Kidney (tissue), 14 donors: Measurements from ENCODE around the gene EXTL2. TPM values are rescaled to one million over a fixed set of nuclear protein-coding genes. Genes with fewer than 3 reads are reported as not detected.

Experiments used
- DNase-seq, 5 donors: peaks; one replicate each; pipeline ENCODE4 v3.0.0-alpha.2; 2013 to 2020
- FAIRE-seq: peaks from 2 replicates; lab custom pipeline; 2012; peaks lifted over from hg19 to GRCh38; lab: Jason Lieb, UNC
- H3K27ac ChIP-seq, 2 donors: one replicate each; pipeline ENCODE4 v1.7.0; 2013; ENCODE audit warnings: low read depth in 2 of 2, low read length in 2 of 2, inconsistent platforms in 1 of 2
- H3K27me3 ChIP-seq: one replicate; pipeline ENCODE4 v1.7.1; 2013; ENCODE audit warnings: low read length, inconsistent platforms; ENCODE audit not compliant: control insufficient read depth, insufficient read depth
- H3K36me3 ChIP-seq, 3 donors: one replicate each; pipeline versions ENCODE4 v1.7.0 to v1.7.1; 2013; ENCODE audit warnings: low read length in 3 of 3, control low read depth in 1 of 3, inconsistent platforms in 1 of 3; ENCODE audit not compliant: insufficient read depth in 3 of 3, control insufficient read depth in 2 of 3
- H3K4me1 ChIP-seq, 3 donors: one replicate each; pipeline versions ENCODE4 v1.7.0 to v1.7.1; 2013; ENCODE audit warnings: low read length in 3 of 3, inconsistent platforms in 1 of 3, low read depth in 1 of 3; ENCODE audit not compliant: control insufficient read depth in 2 of 3, insufficient read depth in 2 of 3
- H3K4me3 ChIP-seq, 3 donors: one replicate each; pipeline versions ENCODE4 v1.7.0 to v1.8.1; 2013; ENCODE audit warnings: low read length in 3 of 3, control low read depth in 1 of 3, inconsistent platforms in 1 of 3
- H3K9ac ChIP-seq, 3 donors: one replicate each; pipeline versions ENCODE4 v1.7.0 to v1.7.1; 2013; ENCODE audit warnings: low read length in 3 of 3, control low read depth in 1 of 3, inconsistent platforms in 1 of 3
- H3K9me3 ChIP-seq, 3 donors: one replicate each; pipeline versions ENCODE4 v1.7.0 to v1.7.1; 2013; ENCODE audit warnings: low read length in 3 of 3, control low read depth in 1 of 3, inconsistent platforms in 1 of 3; ENCODE audit not compliant: control insufficient read depth in 2 of 3, insufficient read depth in 1 of 3
- intact Hi-C: fragments of 100-400 bp; cut with DNase I; formaldehyde crosslinking; loops from one replicate; pipeline ENCODE4 v1.11.1; 2022
- polyA plus RNA-seq: library from polyadenylated mRNA; stranded (reverse); fragments of 350-450 nt; fragmentation: Illumina TruSeq; extraction: RNeasy Lipid Tissue Mini Kit (QIAGEN cat#74804); gene quantifications from one replicate; pipeline ENCODE4 v1.2.3, GENCODE V29; 2014; ENCODE audit warnings: low read depth, low replicate concordance; ENCODE audit not compliant: insufficient read depth
- total RNA-seq: library from RNA; stranded (reverse); fragmentation: NEBNext Ultra II Directional; extraction: Animal tissue kit (Norgen Biotek cat#: 25700); gene quantifications from one replicate; pipeline ENCODE4 v1.2.1, GENCODE V29; 2021
- TF ChIP-seq, protein P1 (sequence below): IDR thresholded peaks from 3 replicates; pipeline ENCODE4 v1.5.1; 2012; ENCODE audit warnings: mild to moderate bottlenecking, moderate library complexity, borderline replicate concordance; ENCODE audit not compliant: insufficient read depth; ENCODE audit errors: extremely low read depth
- donor health status: control.
- donor health status: control.
- donor health status: control.
- donor health status: control.
- donor health status: control.
- donor health status: DM: yes; HTN: yes; CAD: no.
- donor health status: Normal renal cell carcinoma (clear cell type).

Gene EXTL2
- total and polyA plus RNA-seq, 2 donors from 2014 or later, result 10.5 to 11.3 TPM

DNA sequence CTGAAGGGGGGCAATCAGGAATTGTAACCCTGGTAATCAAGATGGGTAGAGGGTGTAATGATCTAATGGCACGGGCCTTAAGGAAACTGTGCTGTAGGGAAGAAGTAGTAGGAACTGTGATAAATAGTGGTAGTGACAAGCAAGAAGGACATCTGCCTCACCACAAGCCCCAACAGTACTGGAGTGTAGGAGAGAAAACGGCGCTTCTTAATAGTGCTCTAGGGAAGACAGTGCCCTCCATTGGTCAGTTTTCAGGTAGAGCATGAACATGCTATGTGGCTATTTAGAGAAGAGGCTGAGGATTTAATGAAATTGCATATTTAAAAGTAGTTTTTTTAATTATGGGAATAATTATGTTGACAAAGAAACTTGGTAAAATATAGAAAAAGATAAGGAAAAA, 33.5 kb upstream of the EXTL2 start:
- Histone ChIP-seq H3K4me1 (no peaks in the 10 kb centered on the region), H3K4me3 (no peak overlapping the region), H3K36me3 (peaks cover 0 to 7% (median 2%) of the 10 kb centered on the region in 3 donors), H3K27ac (no peak overlapping the region), H3K9me3 (no peaks in the 10 kb centered on the region), H3K9ac (no peak overlapping the region), H3K27me3 (no peaks in the 10 kb centered on the region)
- TF ChIP-seq, protein P1, sequence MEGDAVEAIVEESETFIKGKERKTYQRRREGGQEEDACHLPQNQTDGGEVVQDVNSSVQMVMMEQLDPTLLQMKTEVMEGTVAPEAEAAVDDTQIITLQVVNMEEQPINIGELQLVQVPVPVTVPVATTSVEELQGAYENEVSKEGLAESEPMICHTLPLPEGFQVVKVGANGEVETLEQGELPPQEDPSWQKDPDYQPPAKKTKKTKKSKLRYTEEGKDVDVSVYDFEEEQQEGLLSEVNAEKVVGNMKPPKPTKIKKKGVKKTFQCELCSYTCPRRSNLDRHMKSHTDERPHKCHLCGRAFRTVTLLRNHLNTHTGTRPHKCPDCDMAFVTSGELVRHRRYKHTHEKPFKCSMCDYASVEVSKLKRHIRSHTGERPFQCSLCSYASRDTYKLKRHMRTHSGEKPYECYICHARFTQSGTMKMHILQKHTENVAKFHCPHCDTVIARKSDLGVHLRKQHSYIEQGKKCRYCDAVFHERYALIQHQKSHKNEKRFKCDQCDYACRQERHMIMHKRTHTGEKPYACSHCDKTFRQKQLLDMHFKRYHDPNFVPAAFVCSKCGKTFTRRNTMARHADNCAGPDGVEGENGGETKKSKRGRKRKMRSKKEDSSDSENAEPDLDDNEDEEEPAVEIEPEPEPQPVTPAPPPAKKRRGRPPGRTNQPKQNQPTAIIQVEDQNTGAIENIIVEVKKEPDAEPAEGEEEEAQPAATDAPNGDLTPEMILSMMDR, result no peak
- no peak for DNase-seq
- intact Hi-C loops, result loop anchor here (10.0 kb wide), 1 partner anchor 357 kb away; no protein-coding TSS in a partner anchor
- FAIRE-seq, result no peak

GRCh38 chr1:100927276-100927675, 32.6 kb upstream of the EXTL2 start:
- no peaks in the 10 kb centered on the region for H3K9me3 ChIP-seq
- FAIRE-seq, result no peak
- H3K27ac ChIP-seq, result no peak overlapping the region
- H3K4me3 ChIP-seq, result no peak overlapping the region
- no peak overlapping the region for H3K9ac ChIP-seq
- TF ChIP-seq, protein P1, result no peak
- no peak for DNase-seq
- H3K36me3 ChIP-seq, result peaks cover 0 to 7% (median 2%) of the 10 kb centered on the region in 3 donors
- H3K27me3 ChIP-seq, result no peaks in the 10 kb centered on the region
- no peaks in the 10 kb centered on the region for H3K4me1 ChIP-seq
- intact Hi-C loops, result loop anchor here (10.0 kb wide), 1 partner anchor 358 kb away; no protein-coding TSS in a partner anchor

DNA sequence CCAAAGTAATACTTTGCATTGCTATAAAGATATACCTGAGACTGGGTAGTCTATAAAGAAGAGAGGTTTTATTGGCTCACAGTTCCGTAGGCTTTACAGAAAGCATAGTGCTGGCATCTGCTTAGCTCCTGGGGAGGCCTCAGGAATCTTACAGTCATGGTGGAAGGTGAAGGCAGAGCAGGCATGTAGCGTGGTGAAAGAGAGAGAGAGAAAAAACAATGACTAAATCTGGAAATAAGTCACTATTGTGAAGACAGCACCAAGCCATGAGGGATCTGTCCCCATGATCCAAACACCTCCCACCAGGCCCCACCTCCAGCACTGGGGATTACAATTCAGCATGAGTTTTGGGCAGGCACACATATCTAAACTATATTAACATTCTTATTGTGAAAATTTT, 31.6 kb upstream of the EXTL2 start:
- TF ChIP-seq, protein P1, result no peak
- Histone ChIP-seq H3K9ac (no peak overlapping the region), H3K27me3 (no peaks in the 10 kb centered on the region), H3K27ac (no peak overlapping the region), H3K4me1 (no peaks in the 10 kb centered on the region), H3K9me3 (no peaks in the 10 kb centered on the region), H3K4me3 (no peak overlapping the region), H3K36me3 (peaks cover 0 to 7% (median 2%) of the 10 kb centered on the region in 3 donors)
- no peak for DNase-seq
- intact Hi-C loops, result loop anchor here (10.0 kb wide), 1 partner anchor 359 kb away; no protein-coding TSS in a partner anchor
- no peak for FAIRE-seq

- intact Hi-C loops, result loop anchor here (10.0 kb wide), 1 partner anchor 360 kb away; no protein-coding TSS in a partner anchor
- no peaks in the 10 kb centered on the region for H3K4me1 ChIP-seq
- no peak for DNase-seq
- FAIRE-seq, result no peak
- H3K36me3 ChIP-seq, result peaks cover 0 to 7% (median 2%) of the 10 kb centered on the region in 3 donors
- TF ChIP-seq, protein P1, result no peak
- no peak overlapping the region for H3K9ac ChIP-seq
- no peak overlapping the region for H3K27ac ChIP-seq
- H3K4me3 ChIP-seq, result no peak overlapping the region
- no peaks in the 10 kb centered on the region for H3K9me3 ChIP-seq
- no peaks in the 10 kb centered on the region for H3K27me3 ChIP-seq
Observed at GRCh38 chr1:100924991-100925390, 30.3 kb upstream of the EXTL2 start.
